HG03103 (cell line): ENCODE results near the gene ACY1.
"Not testable (repeated sequence)": the region's sequence is repeated elsewhere in the genome, so short reads cannot be mapped to it uniquely, and the experiment has no call there.

Source experiments
- ATAC-seq: cut with Tn5 transposase; IDR thresholded peaks from one replicate; pipeline ENCODE4 v1.9.1; 2021; ENCODE audit warnings: low read depth; ENCODE audit not compliant: unreplicated experiment

The ACY1 gene

GRCh38 chr3:52023101-52023770 is 39.9 kb downstream of the ACY1 start:
- ATAC-seq = no peak

GRCh38 chr3:52023860-52024764 is 40.8 kb downstream of the ACY1 start:
- no peak for ATAC-seq

GRCh38 chr3:52024765-52025452 is 41.6 kb downstream of the ACY1 start:
- ATAC-seq = no peak

GRCh38 chr3:52025453-52025852 is 42.1 kb downstream of the ACY1 start:
- no peak for ATAC-seq

- ATAC-seq = no peak
Measured at GRCh38 chr3:52026041-52026440, 42.7 kb downstream of the ACY1 start.

GRCh38 chr3:52028572-52028971 is 45.2 kb downstream of the ACY1 start:
- ATAC-seq = no peak

- no peak for ATAC-seq
Measured at GRCh38 chr3:52029053-52029452, 45.7 kb downstream of the ACY1 start.

- ATAC-seq = no peak
Measured at GRCh38 chr3:52029535-52029934, 46.2 kb downstream of the ACY1 start.

- no peak for ATAC-seq
Measured at GRCh38 chr3:52030714-52031310, 47.5 kb downstream of the ACY1 start.

- ATAC-seq = no peak
Measured at GRCh38 chr3:52031896-52032295, 48.6 kb downstream of the ACY1 start.

GRCh38 chr3:52032702-52033408 is 49.5 kb downstream of the ACY1 start:
- no peak for ATAC-seq

GRCh38 chr3:52033748-52034147 is 50.4 kb downstream of the ACY1 start:
- ATAC-seq = not testable (repeated sequence)

- no peak for ATAC-seq
Measured at GRCh38 chr3:52034212-52034611, 50.9 kb downstream of the ACY1 start.

- ATAC-seq = no peak
Measured at GRCh38 chr3:52034651-52035050, 51.3 kb downstream of the ACY1 start.

GRCh38 chr3:52036222-52036694 is 52.9 kb downstream of the ACY1 start:
- no peak for ATAC-seq

- ATAC-seq = no peak
Measured at GRCh38 chr3:52036829-52037228, 53.5 kb downstream of the ACY1 start.

- ATAC-seq = no peak
Measured at GRCh38 chr3:52037291-52037690, 54.0 kb downstream of the ACY1 start.

GRCh38 chr3:52038227-52038626 is 54.9 kb downstream of the ACY1 start:
- ATAC-seq = no peak
